Measurements from ENCODE around the gene CBX8.
A peak's percentile ranks its signal among the peaks of the same experiment; 100 is the strongest.

Gene CBX8

DNA sequence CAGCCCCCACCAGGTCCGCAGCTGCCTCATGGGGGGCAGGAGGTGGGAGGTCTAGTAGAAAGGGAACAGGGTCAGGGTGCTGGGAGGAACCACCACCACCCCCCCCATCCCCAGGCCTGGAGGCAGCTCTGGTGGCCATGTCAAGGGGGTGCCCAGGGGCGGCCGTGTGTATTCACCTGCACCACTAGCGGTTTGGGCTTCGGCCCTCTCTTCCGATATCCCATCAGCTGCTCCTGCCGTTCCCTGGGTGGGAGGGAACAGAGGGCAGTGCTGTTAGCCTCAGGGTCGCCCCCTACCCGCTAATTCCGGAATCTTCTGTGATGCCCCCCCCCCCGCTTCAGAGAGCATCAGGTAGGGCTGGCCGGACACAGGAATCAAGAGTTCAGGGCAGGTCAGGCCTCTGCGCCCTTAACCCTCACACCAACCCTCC is 38.6 kb upstream of the CBX8 start:
- DNase-seq (ENCODE audit: low read depth, low spot score), result peak; percentile 66

DNA sequence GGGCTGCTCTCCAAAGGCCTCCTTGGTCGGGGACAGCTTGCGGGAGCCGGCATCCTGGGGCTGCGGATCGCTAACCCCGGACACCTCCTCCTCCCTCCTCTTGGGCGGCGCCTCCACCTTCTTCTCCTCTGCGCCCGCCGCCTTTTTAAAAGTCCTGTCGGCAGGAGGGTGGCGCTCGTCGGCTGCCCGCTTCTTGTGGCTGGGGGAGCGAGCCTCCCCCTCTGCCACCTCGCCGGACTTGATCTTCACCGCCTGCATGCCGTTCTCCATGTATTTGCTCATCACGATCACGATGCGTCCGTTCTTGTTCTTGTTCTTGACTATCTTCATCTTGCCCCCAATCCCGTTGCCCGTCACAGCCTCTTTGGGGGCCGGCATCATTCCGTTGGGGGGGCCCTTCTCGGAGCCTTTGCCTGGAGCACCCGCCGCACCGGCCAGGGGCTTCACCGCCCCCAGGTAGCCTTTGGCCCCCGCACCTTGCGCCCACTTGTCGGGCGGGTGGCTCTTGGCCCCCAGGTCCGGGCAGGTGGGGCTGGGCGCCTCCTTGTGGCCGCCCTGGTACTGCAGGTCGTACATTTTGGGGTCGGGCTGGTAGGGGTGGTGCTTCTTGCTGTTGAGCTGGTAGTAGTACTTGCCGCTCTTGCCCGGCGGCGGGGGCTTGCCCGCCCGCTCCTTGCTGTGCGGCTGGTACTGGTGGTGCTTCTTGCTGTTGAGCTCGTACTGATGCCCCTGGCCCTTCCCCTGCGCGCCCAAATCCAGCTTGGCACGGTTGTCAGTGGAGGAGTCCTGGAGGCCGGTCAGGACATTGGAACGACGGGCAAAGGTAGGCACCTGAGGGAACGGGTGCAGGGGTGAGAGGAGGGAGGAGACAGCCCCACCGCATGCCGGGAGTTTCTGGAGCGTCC is 37.9 kb upstream of the CBX8 start:
- peak; percentile 86 for DNase-seq (ENCODE audit: low read depth, low spot score)

DNA sequence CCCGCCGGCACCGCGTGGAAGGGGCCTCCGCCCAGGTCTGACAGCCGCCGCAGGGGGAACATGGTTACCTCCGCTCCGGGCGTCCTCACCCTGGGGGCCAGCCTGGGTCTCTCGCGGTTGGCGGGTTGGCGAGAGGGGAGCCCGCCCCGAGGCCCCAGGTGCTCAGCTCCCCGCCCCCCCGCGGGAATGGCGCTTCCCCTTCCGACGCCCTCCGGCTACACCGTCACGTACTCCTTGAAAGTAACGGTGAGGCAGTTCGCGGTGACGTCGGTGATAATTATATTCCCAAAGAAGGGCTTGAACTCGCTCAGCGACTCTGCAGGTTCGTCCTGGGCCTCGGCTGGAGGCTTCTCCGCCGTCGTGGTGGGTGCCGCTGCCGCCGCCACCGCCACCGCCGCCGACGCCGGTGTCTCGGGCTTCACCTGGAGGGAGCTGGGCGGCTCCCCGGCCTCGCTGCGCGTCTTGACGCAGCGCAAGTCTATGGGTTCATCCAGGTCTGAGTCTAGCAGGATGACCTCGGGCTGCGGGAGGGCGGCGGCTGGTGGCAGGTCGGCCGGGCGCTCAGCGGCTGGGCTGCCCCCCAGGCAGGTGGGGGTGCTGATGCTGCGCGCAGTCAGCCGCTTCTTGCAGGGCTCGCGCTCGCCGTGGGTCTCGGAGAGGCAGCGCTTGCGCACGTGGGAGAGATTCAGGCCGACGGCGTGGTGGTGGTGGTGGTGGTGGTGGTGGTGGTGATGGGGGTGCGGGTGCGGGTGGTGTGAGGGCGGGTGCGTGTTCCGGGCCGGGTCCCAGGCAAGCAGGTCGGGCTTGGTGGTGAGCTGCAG is 37.1 kb upstream of the CBX8 start:
- DNase-seq (ENCODE audit: low read depth, low spot score), result peak; percentile 49

DNA sequence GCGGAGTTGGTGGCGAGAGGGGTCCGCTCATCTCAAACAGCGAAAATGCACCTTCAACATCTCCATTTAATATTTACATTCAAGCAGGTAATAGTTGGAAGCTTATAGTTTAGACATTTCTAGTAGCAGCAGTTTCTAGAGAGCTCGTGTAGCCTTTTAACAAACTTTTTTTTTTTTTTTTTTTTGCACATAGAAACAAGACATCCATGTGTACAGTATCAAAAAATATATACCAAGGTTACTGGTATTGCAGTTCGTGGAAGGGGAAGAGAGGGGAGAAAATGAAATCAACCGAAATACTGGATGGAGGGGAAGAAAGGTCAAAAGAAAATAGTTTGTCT is 36.2 kb upstream of the CBX8 start:
- DNase-seq (ENCODE audit: low read depth, low spot score), result peak; percentile 27

DNA sequence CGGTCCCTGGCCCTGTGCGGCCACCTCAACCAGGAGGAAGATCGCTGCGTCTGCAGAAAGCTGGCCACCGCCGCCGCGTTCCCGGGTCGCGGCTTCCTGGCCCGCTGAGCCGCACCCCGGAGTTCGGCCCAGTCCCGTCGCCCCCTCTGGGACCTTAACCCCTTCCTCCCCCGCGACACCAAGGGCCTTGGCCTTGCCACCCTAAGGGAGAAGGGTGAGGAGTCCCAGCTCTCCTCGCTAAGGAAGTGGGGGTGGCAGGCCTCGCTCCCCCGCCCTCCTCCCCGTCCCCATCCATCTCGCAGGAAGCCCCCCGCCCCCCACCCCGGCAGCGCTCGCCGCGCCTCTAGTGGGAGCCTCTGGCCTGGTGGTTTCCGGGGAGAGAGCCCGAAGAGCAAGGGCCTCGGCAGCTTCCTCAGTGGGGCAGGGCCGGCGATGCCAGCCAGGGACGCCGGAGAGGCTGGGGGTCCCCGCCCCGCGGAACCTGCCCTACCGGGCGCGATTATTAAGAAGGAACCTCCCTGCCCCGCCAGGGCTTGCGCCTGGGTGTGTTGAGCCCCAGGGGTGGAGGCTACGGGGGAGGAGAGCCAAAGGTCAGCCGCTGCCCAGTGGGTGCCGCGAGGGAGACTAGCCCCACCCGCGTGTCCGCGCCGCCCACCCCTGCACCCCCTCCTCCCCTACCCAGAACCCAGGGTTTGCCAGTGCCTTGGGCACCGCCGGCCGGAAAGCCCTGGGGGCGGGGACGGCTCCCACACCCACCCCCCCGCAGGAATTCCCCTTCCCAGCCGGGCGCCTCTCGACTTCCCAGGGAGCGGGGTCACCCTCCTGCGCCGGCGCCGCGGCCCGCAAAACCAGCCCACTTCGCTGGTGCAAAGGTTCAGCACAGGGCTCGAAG is 35.6 kb upstream of the CBX8 start:
- DNase-seq (ENCODE audit: low read depth, low spot score), result no peak

DNA sequence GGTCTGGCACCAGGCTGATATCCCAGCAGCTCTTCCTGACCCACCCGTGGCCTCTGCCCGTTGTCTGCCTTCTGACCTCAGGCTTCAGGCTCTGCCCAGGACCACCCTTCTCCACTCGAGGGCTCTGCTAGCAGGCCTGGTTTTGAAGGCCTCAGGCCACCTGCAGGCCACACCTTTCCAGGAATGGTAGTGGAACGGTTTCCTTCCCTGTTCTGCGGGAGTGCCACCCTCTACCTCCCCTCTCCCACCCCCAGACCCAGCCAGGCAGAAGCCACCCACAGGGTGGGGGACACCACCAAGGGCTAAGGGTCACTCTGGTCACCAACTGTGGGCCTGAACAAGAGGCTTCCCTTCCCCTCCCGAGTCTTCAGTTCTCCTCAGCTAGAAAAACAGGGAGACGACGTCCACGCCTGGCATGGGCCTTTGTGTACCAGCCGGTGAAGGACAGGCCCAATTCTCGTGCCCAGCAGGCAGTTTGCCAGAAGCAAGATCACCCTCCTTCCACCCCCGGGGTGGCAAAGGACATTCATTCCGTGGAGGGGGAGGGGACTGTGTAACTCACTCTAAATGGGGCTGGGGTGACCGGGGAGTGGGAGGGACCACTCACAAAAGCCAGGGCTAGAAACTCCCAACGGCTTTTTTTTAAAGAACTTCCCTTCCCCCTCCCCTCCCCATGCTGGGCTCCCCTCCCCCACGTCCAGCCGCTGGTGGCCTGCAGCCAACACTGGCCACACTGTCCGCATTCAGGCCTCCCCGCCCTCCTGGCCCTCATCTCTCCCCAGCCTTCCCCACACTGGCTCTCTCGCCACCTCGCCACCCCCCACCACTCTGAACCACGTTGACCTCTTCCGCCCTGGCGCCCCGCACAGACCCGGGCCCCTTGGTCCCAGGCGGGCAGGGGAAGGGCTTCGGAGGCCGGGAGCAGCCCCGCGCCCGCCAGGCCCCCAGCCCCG is 34.7 kb upstream of the CBX8 start:
- DNase-seq (ENCODE audit: low read depth, low spot score), result no peak

DNA sequence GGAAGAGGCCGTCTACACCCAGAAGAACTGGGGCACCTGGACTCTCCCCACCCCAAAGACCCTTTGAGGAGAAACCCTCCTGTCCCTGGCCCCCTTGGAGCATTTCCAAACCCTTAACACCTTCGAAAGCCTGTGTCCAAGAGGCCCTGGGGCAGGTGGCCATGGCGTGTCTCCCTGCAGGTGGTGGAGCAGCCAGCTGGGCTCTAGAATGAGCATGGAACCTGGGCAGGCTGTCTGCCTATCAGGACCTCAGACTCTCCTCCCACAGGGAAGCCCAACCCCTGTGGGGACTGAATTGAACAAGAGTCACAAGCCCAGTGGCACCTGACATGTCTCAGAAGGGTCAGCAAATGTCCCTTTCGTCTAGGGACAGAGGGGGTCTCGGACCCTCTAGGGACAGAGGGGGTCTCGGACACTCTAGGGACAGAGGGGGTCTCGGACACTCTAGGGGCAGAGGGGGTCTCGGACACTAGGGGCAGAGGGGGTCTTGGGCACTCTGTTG is 33.9 kb upstream of the CBX8 start:
- DNase-seq (ENCODE audit: low read depth, low spot score), result no peak

DNA sequence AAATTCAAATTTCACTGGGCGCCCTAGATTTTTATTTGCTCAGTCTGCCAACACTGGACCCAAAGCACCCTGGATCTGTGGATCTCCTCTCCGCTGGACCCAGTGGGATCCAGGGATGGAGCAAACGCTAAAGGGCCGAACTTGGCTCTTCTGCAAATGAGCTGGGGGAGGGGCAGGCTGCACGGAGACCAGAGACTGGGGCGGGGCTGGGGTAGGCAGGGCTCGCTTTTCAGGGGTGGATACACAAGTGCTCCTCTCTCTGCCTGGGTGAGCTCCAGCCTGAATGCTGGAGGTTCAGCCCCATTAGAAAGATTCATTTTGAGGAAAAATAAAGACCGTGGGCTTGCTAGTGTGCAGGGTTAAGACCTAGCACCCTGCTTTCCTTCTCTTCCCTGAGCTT is 33.4 kb upstream of the CBX8 start:
- DNase-seq (ENCODE audit: low read depth, low spot score), result no peak

DNA sequence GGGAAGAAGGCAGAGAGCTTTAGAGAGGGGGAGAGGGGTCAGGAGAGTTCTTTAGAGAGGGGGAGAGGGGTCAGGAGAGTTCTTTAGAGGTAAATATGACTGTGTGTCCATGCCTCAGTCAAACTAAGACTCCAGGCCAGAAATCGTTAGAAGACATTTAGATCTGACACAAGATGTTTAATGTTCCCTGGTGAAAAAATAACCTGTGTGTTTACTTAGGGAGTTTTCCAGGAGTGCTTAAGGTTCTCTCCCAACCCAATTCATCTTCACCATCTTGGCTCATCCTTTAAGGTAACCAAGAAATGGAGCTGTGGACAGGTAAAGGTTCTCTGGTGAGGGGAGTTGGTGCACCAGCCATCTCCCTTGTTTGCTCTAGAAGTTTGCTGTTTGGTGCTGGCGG is 32.6 kb upstream of the CBX8 start:
- no peak for DNase-seq (ENCODE audit: low read depth, low spot score)

DNA sequence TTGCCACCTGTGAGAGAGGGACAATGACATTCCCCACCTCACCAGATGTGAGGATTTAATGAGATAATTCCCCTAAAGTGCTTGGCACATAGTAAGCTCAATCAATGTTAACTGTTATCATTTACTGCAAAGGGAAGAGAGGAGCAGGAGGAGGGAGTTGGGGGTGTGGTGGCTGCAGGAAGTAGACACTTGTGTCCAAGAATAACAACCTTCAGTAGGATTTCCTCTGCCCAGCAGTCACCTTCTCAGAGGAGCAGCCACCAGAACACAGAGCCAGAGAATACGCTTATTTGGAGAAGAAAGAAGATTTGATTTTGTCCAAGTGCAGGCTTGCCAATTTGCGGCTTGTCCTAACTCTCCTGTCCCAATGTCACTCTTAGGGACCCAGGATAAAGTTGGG is 32.1 kb upstream of the CBX8 start:
- no peak for DNase-seq (ENCODE audit: low read depth, low spot score)

DNA sequence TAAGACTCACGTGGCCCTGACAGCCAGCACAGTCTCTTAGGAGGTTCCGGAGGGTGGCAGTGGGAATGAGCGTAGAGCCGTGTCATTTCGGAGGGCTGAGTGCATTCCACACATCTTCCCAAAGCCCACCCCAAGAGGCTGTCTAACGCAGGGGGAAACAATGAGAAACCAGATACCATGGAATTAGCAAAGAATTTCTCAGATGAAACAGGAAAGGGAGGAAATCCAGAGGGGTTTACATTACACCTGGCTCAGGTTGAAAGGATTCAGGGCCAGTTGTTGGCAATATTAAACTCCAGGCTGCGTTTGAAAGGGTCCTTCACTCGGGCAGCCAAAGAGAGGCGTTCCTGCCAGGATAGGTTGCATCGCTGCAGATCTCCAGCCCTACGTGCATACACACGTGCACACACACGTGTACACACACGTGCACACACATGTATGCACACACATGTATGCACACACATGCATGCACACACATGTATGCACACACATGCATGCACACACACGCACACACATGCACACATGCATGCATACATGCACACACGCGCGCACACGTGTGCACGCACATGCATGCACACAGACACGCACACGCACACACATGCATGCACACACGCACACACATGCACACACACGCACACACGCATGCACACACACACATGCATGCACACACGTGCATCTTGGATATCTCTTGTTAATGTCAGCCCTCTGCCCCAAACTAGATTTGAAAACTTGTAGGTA is 30.1 kb upstream of the CBX8 start:
- DNase-seq (ENCODE audit: low read depth, low spot score), result no peak

DNA sequence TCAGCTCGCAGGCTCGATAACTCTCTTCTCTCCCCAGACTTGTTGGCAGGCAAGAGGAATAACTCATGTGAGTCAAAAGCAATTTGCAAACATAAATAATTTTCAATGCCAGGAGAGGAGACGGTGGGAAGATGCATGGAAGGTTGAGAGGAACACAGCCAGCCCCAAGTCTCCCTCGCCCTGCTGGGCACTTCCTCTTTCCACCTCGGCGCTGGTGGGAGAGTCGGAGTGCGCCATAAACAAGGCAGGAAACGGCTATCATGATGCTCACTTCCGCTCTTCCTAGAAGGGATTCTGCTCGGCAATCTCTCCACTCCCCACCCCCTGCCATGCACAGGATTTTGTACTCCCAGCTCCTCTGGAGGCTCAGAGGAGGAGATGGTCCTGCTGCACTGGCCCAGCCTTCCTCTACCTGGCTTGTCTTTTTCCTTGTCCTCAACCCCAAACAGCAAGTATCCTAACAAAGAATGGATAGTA is 29.4 kb upstream of the CBX8 start:
- DNase-seq (ENCODE audit: low read depth, low spot score), result no peak

DNA sequence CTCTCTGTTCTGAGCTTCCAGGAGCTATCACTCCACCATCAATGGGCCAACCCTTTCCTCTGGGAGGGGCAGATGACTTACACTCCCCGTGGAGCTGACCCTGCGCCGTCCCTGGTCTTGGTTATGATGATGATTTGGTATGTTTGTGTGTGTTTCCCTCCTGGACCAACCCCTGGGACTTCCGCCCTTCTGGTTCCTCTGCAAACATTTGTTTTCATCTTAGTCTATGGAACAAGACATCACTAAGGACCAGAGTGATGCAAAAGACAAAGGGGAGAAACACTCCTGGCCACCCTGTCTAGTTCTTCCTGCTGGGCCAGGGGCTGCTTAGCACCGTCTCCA is 28.7 kb upstream of the CBX8 start:
- no peak for DNase-seq (ENCODE audit: low read depth, low spot score)

DNA sequence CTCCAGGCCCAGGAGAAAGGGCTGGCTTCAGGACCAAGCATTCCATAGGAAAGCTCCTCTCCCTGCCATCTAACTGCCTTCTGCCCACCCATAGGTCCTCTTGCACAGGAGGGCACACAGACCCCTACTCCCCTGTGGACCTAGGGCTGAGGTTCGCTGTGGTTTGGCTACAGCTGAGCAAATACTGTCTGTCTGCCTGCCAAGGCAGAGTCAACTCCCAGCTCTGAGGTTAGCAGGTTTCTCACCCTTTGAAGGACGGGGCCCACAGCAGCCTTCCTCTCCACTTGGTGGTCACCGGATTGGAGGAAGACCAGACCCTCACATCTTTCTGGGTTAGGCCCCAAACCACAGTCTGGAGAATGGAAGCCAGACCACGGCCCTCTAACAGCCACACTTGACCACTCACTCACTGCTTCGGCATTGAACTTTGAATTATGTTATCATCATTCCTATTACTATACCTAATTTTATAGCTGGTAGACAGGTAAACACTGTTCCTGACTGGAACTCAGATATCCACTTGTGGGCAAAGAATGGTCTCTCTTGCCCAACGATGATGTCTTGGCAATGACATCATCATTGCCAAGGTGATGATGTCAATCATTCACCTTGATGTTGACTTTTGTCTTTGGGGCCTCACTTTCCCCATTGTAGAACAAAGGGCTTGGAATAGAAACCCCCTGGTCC is 28.2 kb upstream of the CBX8 start:
- no peak for DNase-seq (ENCODE audit: low read depth, low spot score)

DNA sequence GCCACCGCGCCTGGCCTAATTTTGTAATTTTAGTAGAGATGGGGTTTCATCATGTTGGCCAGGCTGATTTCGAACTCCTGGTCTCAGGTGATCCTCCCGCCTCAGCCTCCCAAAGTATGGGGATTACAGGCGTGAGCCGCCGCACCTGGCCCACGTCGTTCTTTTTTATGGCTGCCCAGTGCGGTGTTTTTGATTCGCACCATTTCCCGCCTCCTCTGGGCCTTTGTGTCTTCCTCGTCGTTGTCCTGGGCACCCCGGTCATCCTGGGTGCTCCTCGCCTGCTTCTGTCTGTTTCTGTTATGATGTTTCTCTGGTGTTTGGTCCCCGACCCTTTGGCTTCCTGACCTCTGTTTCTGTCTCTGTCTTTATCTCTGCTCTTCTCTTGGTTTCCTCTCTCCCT is 27.4 kb upstream of the CBX8 start:
- no peak for DNase-seq (ENCODE audit: low read depth, low spot score)

DNA sequence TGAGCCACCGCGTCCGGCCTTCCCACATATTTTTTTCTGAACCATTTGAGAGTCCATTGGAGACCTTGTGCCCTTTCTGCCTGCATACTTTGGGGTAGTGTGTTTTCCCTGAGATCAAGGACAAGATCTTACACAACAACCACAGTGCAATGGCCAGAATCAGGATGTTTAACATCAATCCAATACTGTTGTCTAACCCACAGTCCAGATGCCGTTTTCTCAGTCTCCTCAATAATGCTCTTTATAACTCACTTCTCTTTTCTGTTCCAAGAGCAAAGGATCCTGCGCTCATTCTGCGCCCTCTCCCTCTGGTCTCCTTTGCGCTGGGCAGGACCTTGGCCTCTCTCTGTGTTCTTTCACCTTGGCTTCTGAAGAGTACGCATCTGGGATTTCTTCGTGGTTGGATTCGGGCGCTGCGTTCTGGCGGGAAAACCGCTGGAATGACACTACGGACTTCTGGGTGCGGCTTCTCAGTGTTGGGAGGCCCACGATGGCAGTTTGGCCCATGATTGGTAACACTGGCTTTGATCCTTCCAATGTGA is 25.8 kb upstream of the CBX8 start:
- DNase-seq (ENCODE audit: low read depth, low spot score), result no peak

DNA sequence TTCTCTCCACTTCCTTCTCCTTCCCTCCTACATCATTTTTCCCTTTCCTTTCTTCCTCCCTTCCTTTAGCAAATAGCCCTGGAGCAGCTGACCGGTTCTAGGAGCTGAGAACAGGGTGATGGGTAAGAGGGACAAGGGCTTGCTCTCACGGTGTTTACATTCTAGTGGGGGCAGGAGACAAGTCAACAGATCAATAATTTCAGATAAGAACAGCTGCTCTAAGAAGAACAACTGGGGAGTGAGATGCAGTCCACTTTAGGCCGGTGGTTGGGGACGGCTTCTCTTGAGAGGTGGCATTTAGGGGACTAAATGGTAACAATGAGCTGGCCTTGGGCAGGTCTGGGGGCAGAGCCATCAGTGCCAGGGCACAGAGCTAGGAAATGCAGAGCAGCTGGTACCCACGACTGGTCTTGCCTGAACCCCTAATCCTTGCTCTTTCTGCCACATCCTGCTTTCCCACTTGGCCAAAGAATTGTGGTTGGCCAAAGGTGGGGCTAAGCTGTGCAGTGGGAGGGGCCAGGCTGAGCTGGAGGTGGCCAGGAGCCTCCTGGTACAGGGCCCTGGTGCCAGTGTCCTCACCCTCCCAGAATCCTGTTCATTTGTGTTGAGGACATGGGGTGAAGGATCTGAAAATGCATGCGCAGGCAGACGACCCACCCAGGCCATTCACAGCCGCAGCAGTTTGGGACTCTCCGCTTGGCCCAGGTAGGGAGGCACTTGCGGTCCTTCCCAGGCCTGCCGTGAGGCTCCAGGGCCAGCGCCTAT is 24.6 kb upstream of the CBX8 start:
- no peak for DNase-seq (ENCODE audit: low read depth, low spot score)

DNA sequence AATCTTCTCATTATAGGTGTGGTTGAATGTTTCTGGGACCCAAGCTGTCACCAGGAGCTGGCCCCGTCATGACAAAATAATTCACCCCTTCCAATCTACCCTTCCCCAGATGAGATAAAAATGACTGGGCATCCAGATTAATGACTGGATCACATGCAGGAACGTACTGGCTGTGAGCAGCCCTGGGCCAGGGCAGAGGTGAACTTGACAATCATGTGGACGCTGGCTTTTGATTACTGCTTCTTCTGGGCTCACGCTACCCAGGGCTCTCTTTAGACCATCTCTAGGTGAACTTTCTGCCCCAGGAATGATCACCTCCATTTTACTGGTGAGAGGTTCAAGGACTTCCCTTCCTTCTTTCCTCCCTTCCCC is 24.1 kb upstream of the CBX8 start:
- no peak for DNase-seq (ENCODE audit: low read depth, low spot score)
